Motor neuron (in vitro differentiated cells): ENCODE measurements around the gene ZDHHC22. TPM values are rescaled to one million over a fixed set of nuclear protein-coding genes. Genes with fewer than 3 reads are reported as not detected.
A peak's percentile ranks its signal among the peaks of the same experiment; 100 is the strongest.

ENCODE experiments used
- ATAC-seq, 8 experiments: fragments of 200-7000 bp; cut with Tn5 transposase; replicated peaks in 6 of 8; 2 replicates each; pipeline ENCODE4 v1.8.0; 2021; ENCODE audit warnings: mild to moderate bottlenecking in 8 of 8, moderate library complexity in 8 of 8
- H3K27ac ChIP-seq, 2 donors: fragments of 250-450 bp; sonication (Bioruptor Pico); 2 replicates each; pipeline ENCODE4 v1.9.0; 2021; ENCODE audit warnings: antibody characterized with exemption in 2 of 2, mild to moderate bottlenecking in 2 of 2, moderate library complexity in 1 of 2
- H3K4me1 ChIP-seq, 2 donors: fragments of 250-450 bp; sonication (Bioruptor Pico); replicated peaks in 1 of 2; 2 replicates each; pipeline ENCODE4 v1.6.1; 2021; ENCODE audit warnings: antibody characterized with exemption in 2 of 2, mild to moderate bottlenecking in 2 of 2, moderate library complexity in 1 of 2
- H3K4me3 ChIP-seq, 5 donors: fragments of 250-450 bp; sonication (Bioruptor Pico); 2 replicates each; pipeline ENCODE4 v1.9.0; 2021; ENCODE audit warnings: antibody characterized with exemption in 5 of 5, mild to moderate bottlenecking in 5 of 5, moderate library complexity in 4 of 5
- WGBS, 10 experiments: fragments of 450-650 bp; shearing (Covaris generic); methylation state at CpG; one replicate each; pipeline ENCODE4 v1.0.0; 2022; 5-methylcytosine and 5-hydroxymethylcytosine counted together
- in situ Hi-C, 9 experiments: fragments of 400-800 bp; cut with MboI; loops; one replicate each; pipeline ENCODE4 v1.15.0; 2021; ENCODE audit warnings: low sequenced_read_pairs in 9 of 9, low pct_unique_long_range_greater_than_20kb in 2 of 9; ENCODE audit not compliant: unreplicated experiment in 9 of 9
- total RNA-seq, 8 experiments: library from RNA; unstranded; fragments of 300-600 nt; gene quantifications; 2 replicates each; pipeline versions ENCODE4 v1.2.3 to v1.2.4, GENCODE V29; 2022

ZDHHC22 gene
- total RNA-seq, 8 experiments from 2014 or later = 0.13 to 23.7 (median 8.8) TPM

- ATAC-seq = peak in 5 of 8 experiments; percentile 32 to 58 (median 41)
- H3K4me1 ChIP-seq = peaks cover 9 to 10% of the 10 kb centered on the region in 2 donors
- no peak overlapping the region for H3K27ac ChIP-seq
- H3K4me3 ChIP-seq = no peak overlapping the region
- in situ Hi-C loops = no loop called here
- WGBS, 10 experiments = 0 to 44% (median 0%) methylated on average over 1 to 4 of the region's 5 CpGs; no CpG with 5 or more reads in 4 of the 10 experiments
These were observed 9.7 kb upstream of the ZDHHC22 start for GRCh38 chr14:77151245-77151644.

GRCh38 chr14:77148510-77149231, 7.1 kb upstream of the ZDHHC22 start:
- no peak overlapping the region for H3K4me3 ChIP-seq
- H3K27ac ChIP-seq = no peak overlapping the region
- no peak for ATAC-seq
- in situ Hi-C loops = loop anchor here in 2 of 9 experiments (25.0 kb wide), 1 partner anchor 164 kb away; the partner anchor contains the start of genes GSTZ1 (in 2 of the 2) and POMT2 (in 2 of the 2)
- 20 to 90% (median 60%) methylated on average over 1 to 7 of the region's 8 CpGs; no CpG with 5 or more reads in 2 of the 10 experiments for WGBS, 10 experiments
- H3K4me1 ChIP-seq = peaks cover 16 to 25% of the 10 kb centered on the region in 2 donors

- 6 to 65% (median 52%) methylated on average over 2 to 10 of the region's 10 CpGs; no CpG with 5 or more reads in 3 of the 10 experiments for WGBS, 10 experiments
- Histone ChIP-seq H3K27ac (no peak overlapping the region), H3K4me1 (peaks cover 28 to 37% of the 10 kb centered on the region in 2 donors), H3K4me3 (no peak overlapping the region)
- no peak for ATAC-seq
- in situ Hi-C loops = loop anchor here in 2 of 9 experiments (25.0 kb wide), 1 partner anchor 166 kb away; the partner anchor contains the start of genes GSTZ1 (in 2 of the 2) and POMT2 (in 2 of the 2)
These were observed 4.6 kb upstream of the ZDHHC22 start for GRCh38 chr14:77145975-77146740.

GRCh38 chr14:77144412-77145115, 3.0 kb upstream of the ZDHHC22 start:
- peak overlapping the region in 1 of 2 donors; percentile 39 for H3K27ac ChIP-seq
- peak overlapping the region in 1 of 5 donors; percentile 5 for H3K4me3 ChIP-seq
- peak in 5 of 8 experiments; percentile 11 to 40 (median 13) for ATAC-seq
- WGBS, 10 experiments = 15 to 87% (median 60%) methylated on average over 1 to 4 of the region's 4 CpGs; no CpG with 5 or more reads in 3 of the 10 experiments
- H3K4me1 ChIP-seq = peaks cover 28 to 37% of the 10 kb centered on the region in 2 donors
- in situ Hi-C loops = loop anchor here in 2 of 9 experiments (25.0 kb wide), 1 partner anchor 168 kb away; the partner anchor contains the start of genes GSTZ1 (in 2 of the 2) and POMT2 (in 2 of the 2)

- 0 to 20% (median 0%) methylated on average over 1 to 3 of the region's 4 CpGs; no CpG with 5 or more reads in 3 of the 10 experiments for WGBS, 10 experiments
- H3K4me1 ChIP-seq = peaks cover 33 to 41% of the 10 kb centered on the region in 2 donors
- in situ Hi-C loops = loop anchor here in 2 of 9 experiments (25.0 kb wide), 1 partner anchor 169 kb away; the partner anchor contains the start of genes GSTZ1 (in 2 of the 2) and POMT2 (in 2 of the 2)
- H3K27ac ChIP-seq = peak overlapping the region; percentile 68 to 78
- peak overlapping the region; percentile 51 to 80 (median 66) for H3K4me3 ChIP-seq
- ATAC-seq = peak in 2 of 8 experiments; percentile 18 to 24
These were observed 1.5 kb upstream of the ZDHHC22 start for GRCh38 chr14:77143071-77143470.

- peak in 5 of 8 experiments; percentile 5 to 10 (median 8) for ATAC-seq
- Histone ChIP-seq H3K27ac (peak overlapping the region; percentile 63 to 78), H3K4me1 (peaks cover 33 to 41% of the 10 kb centered on the region in 2 donors)
These were observed 612 bp upstream of the ZDHHC22 start for GRCh38 chr14:77142005-77142800.

GRCh38 chr14:77140359-77141213, 1.0 kb downstream of the ZDHHC22 start:
- peaks cover 30 to 35% of the 10 kb centered on the region in 2 donors for H3K4me1 ChIP-seq
- peak in 6 of 8 experiments; percentile 10 to 47 (median 30) for ATAC-seq
- 0 to 5% (median 0%) methylated on average over 1 to 6 of the region's 67 CpGs; no CpG with 5 or more reads in 4 of the 10 experiments for WGBS, 10 experiments
- in situ Hi-C loops = loop anchor here in 2 of 9 experiments (25.0 kb wide), 1 partner anchor 172 kb away; the partner anchor contains the start of genes GSTZ1 (in 2 of the 2) and POMT2 (in 2 of the 2)
- H3K27ac ChIP-seq = peak overlapping the region in 1 of 2 donors; percentile 78
- H3K4me3 ChIP-seq = peak overlapping the region; percentile 51 to 80 (median 66)

More at GRCh38 chr14:77142005-77142800, 612 bp upstream of the ZDHHC22 start:
- H3K4me3 ChIP-seq = peak overlapping the region; percentile 51 to 80 (median 66)
- in situ Hi-C loops = loop anchor here in 2 of 9 experiments (25.0 kb wide), 1 partner anchor 170 kb away; the partner anchor contains the start of genes GSTZ1 (in 2 of the 2) and POMT2 (in 2 of the 2)
- 0 to 47% (median 10%) methylated on average over 1 to 7 of the region's 9 CpGs; no CpG with 5 or more reads in 2 of the 10 experiments for WGBS, 10 experiments

GRCh38 chr14:77139540-77140358, 1.8 kb downstream of the ZDHHC22 start:
- in situ Hi-C loops = loop anchor here in 2 of 9 experiments (25.0 kb wide), 1 partner anchor 173 kb away; the partner anchor contains the start of genes GSTZ1 (in 2 of the 2) and POMT2 (in 2 of the 2)
- peak overlapping the region; percentile 51 to 80 (median 66) for H3K4me3 ChIP-seq
- WGBS, 10 experiments = 0 to 3% (median 0%) methylated on average over 2 to 12 of the region's 52 CpGs; no CpG with 5 or more reads in 7 of the 10 experiments
- peak overlapping the region in 1 of 2 donors; percentile 78 for H3K27ac ChIP-seq
- ATAC-seq = peak; percentile 16 to 69 (median 34)
- H3K4me1 ChIP-seq = peaks cover 27 to 28% of the 10 kb centered on the region in 2 donors

GRCh38 chr14:77139022-77139421, 2.6 kb downstream of the ZDHHC22 start:
- Histone ChIP-seq H3K27ac (no peak overlapping the region), H3K4me3 (no peak overlapping the region), H3K4me1 (peaks cover 21 to 22% of the 10 kb centered on the region in 2 donors)
- in situ Hi-C loops = loop anchor here in 2 of 9 experiments (25.0 kb wide), 1 partner anchor 173 kb away; the partner anchor contains the start of genes GSTZ1 (in 2 of the 2) and POMT2 (in 2 of the 2)
- 79 to 98% (median 88%) methylated on average over 2 to 5 of the region's 15 CpGs; no CpG with 5 or more reads in 6 of the 10 experiments for WGBS, 10 experiments
- ATAC-seq = no peak
